Measurements from ENCODE around the gene OBI1.

The OBI1 gene

GRCh38 chr13:78658630-78659449 lies at the start of gene OBI1:
TSS of gene OBI1 (minus strand) at chr13:78659155. CDS start at chr13:78659120, 35 bp downstream.
- DNase-seq: peak; percentile 86
- in situ Hi-C loops (cut with MboI; ENCODE audit: low pct_unique_long_range_greater_than_20kb, low sequenced_read_pairs): no loop called here

DNA sequence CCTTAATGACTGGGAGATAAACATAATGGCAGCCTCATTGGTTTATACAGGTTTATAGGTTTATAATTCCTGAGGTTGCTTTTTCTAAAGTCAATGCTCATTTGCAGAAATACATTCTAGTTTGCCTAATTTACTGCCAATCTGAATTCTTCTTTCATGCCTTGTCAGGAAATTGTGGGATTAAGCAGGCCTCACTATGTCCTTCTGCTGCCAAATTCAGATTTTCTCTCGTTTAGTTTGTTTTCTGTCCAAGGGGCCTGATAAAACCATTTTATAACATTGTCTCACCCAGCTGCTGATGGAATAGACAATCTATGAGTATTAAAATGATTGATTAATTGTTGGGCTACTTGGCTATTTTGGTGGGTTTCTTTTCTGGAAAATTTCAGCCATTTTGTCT lies 42.4 kb upstream of the OBI1 start:
- no peak for DNase-seq
- in situ Hi-C loops (cut with MboI; ENCODE audit: low pct_unique_long_range_greater_than_20kb, low sequenced_read_pairs): no loop called here

GRCh38 chr13:78700121-78700910 lies 41.4 kb upstream of the OBI1 start:
- in situ Hi-C loops (cut with MboI; ENCODE audit: low pct_unique_long_range_greater_than_20kb, low sequenced_read_pairs): no loop called here
- DNase-seq: no peak

DNA sequence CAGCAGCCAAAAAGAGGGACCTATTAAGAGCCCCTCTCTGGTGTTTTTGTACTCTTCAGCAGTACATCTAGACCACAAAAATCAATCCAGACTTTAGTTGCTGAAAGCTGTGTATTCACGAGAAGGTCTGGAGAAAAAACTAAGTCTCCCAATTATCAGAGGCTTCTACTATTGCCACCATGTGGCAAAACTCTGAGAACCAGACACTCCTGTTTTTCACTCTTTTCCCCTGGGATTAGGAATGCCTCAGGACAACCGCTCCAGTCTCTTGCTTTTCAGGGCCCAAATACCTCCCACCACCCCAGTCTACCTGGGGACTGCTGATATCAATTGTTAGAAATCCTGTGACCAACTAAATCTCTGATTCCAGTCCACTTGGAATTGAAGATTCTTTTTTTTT lies 30.1 kb upstream of the OBI1 start:
- in situ Hi-C loops (cut with MboI; ENCODE audit: low pct_unique_long_range_greater_than_20kb, low sequenced_read_pairs): no loop called here
- DNase-seq: no peak

DNA sequence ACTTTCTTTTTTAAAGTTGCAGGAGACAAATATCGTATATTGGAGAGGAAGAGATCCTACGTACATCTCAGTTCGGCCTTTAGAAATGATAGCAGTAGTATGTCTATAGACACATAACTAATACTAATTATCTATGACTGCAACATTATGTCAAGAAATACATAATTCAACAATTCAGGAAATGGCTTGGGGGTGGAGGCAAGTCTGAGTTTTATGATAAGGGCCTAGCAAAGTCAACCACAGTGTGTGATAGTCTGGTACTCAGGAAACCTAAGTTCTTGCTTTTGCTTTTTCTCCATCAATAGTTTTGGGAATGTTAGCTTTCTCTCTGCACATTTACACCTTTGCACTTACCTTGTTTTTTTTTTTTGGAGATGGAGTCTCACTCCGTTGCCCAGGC lies 27.5 kb upstream of the OBI1 start:
- in situ Hi-C loops (cut with MboI; ENCODE audit: low pct_unique_long_range_greater_than_20kb, low sequenced_read_pairs): no loop called here
- no peak for DNase-seq

GRCh38 chr13:78680576-78681350 lies 21.8 kb upstream of the OBI1 start:
- in situ Hi-C loops (cut with MboI; ENCODE audit: low pct_unique_long_range_greater_than_20kb, low sequenced_read_pairs): no loop called here
- DNase-seq: no peak

- DNase-seq: no peak
Measured at GRCh38 chr13:78680115-78680561, 21.2 kb upstream of the OBI1 start.

DNA sequence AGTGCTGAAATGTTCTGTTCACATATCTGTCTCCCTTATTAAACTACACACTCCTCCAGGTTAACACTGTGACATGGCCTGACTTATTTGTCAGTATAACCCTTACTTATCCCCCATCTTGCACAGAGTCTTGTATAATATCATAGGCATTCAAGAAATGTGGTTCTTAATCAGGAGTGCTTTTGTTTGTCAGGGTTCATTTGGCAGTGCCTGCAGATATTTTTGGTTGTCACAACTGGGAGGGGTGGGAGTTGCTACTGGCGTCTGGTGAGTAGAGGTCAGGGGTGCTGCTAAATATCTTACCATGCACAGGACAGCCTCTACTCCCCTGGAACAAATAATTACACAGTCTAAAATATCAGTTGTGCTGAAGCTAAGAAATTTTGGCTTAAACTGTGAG lies 20.4 kb upstream of the OBI1 start:
- DNase-seq: no peak
- in situ Hi-C loops (cut with MboI; ENCODE audit: low pct_unique_long_range_greater_than_20kb, low sequenced_read_pairs): no loop called here

More at GRCh38 chr13:78680115-78680561, 21.2 kb upstream of the OBI1 start:
- in situ Hi-C loops (cut with MboI; ENCODE audit: low pct_unique_long_range_greater_than_20kb, low sequenced_read_pairs): no loop called here

GRCh38 chr13:78675112-78675511 lies 16.2 kb upstream of the OBI1 start:
- in situ Hi-C loops (cut with MboI; ENCODE audit: low pct_unique_long_range_greater_than_20kb, low sequenced_read_pairs): no loop called here
- DNase-seq: no peak

- no peak for DNase-seq
- in situ Hi-C loops (cut with MboI; ENCODE audit: low pct_unique_long_range_greater_than_20kb, low sequenced_read_pairs): no loop called here
Measured at GRCh38 chr13:78674638-78675037, 15.7 kb upstream of the OBI1 start.

- no peak for DNase-seq
- in situ Hi-C loops (cut with MboI; ENCODE audit: low pct_unique_long_range_greater_than_20kb, low sequenced_read_pairs): no loop called here
Measured at GRCh38 chr13:78662467-78662866, 3.5 kb upstream of the OBI1 start.

DNA sequence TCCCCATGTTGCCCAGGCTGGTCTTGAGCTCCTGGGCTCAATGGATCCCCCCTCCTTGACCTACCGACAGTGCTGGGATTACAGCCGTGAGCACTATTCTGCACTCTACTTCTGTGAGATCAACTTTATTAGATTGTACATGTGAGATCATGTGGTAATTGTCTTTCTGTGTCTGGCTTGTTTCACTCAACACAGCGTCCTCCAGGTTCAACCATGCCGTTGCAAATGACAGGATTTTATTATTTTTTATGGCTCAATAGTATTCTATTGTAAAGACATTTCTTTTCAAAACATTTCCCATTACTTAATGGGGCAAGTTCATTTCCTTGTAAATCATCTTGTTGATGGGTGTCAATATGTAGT lies 1.5 kb upstream of the OBI1 start:
- in situ Hi-C loops (cut with MboI; ENCODE audit: low pct_unique_long_range_greater_than_20kb, low sequenced_read_pairs): no loop called here
- DNase-seq: no peak

GRCh38 chr13:78659732-78660494 lies 958 bp upstream of the OBI1 start:
- in situ Hi-C loops (cut with MboI; ENCODE audit: low pct_unique_long_range_greater_than_20kb, low sequenced_read_pairs): no loop called here
- DNase-seq: no peak

GRCh38 chr13:78659450-78659730 lies 435 bp upstream of the OBI1 start:
- in situ Hi-C loops (cut with MboI; ENCODE audit: low pct_unique_long_range_greater_than_20kb, low sequenced_read_pairs): no loop called here
- no peak for DNase-seq

- in situ Hi-C loops (cut with MboI; ENCODE audit: low pct_unique_long_range_greater_than_20kb, low sequenced_read_pairs): no loop called here
- DNase-seq: no peak
Measured at GRCh38 chr13:78657699-78658629, 991 bp downstream of the OBI1 start.

- no peak for DNase-seq
- in situ Hi-C loops (cut with MboI; ENCODE audit: low pct_unique_long_range_greater_than_20kb, low sequenced_read_pairs): no loop called here
Measured at GRCh38 chr13:78655906-78656305, 3.0 kb downstream of the OBI1 start.

- in situ Hi-C loops (cut with MboI; ENCODE audit: low pct_unique_long_range_greater_than_20kb, low sequenced_read_pairs): no loop called here
Measured at GRCh38 chr13:78655007-78655406, 3.9 kb downstream of the OBI1 start.

DNA sequence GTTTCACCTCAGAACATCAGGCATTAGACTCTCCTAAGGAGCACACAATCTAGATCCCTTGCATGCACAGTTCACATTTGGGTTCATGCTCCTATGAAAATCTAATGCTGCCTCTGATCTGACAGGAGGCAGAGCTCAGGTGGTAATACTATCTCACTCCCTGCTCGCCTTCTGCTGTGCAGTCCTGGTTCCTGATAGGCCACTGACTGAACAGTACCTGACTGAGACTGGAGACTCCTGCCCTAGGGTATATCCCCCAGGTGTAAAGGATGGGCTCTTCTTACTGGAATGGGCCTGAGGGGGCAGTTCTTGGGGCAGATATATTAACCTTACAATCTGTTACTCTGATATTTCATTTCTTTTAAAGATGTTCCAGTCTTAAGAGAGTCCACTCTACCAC lies 6.3 kb downstream of the OBI1 start:
- DNase-seq: no peak
- in situ Hi-C loops (cut with MboI; ENCODE audit: low pct_unique_long_range_greater_than_20kb, low sequenced_read_pairs): no loop called here

More at GRCh38 chr13:78655007-78655406, 3.9 kb downstream of the OBI1 start:
- DNase-seq: no peak
